Calu3 (cell line): Measurements from ENCODE around the gene SRPK2. TPM values are rescaled to one million over a fixed set of nuclear protein-coding genes. Genes with fewer than 3 reads are reported as not detected.

ENCODE experiments used
- BruUV-seq: library from RNA; stranded (reverse); fragments of 400-500 nt; replicated peaks from 2 replicates; lab custom pipeline; 2021; lab: Mats Ljungman, UMichigan
- CTCF ChIA-PET: fragments of 300-600 bp; sonication (Branson Sonifier 250); formaldehyde crosslinking; loops from one replicate; lab custom pipeline; 2022; ENCODE audit warnings: antibody characterized with exemption; lab: Charles Lee
- DNase-seq: peaks from one replicate; pipeline ENCODE4 v3.0.0; 2022
- H3K27ac Mint-ChIP-seq: one replicate; pipeline ENCODE4 v1.8.0; 2022; ENCODE audit warnings: mixed read lengths; ENCODE audit not compliant: unreplicated experiment
- H3K27me3 Mint-ChIP-seq: one replicate; pipeline ENCODE4 v1.8.0; 2022; ENCODE audit warnings: mixed read lengths; ENCODE audit not compliant: unreplicated experiment
- H3K36me3 Mint-ChIP-seq: one replicate; pipeline ENCODE4 v1.8.0; 2022; ENCODE audit warnings: mild to moderate bottlenecking, moderate library complexity, mixed read lengths; ENCODE audit not compliant: insufficient read depth, unreplicated experiment
- H3K4me1 Mint-ChIP-seq: one replicate; pipeline ENCODE4 v1.8.0; 2022; ENCODE audit warnings: mild to moderate bottlenecking, low read depth, mixed read lengths; ENCODE audit not compliant: unreplicated experiment
- H3K4me3 Mint-ChIP-seq: one replicate; pipeline ENCODE4 v1.8.0; 2022; ENCODE audit warnings: mild to moderate bottlenecking, low read depth, moderate library complexity, mixed read lengths; ENCODE audit not compliant: unreplicated experiment
- H3K9me3 Mint-ChIP-seq: one replicate; pipeline ENCODE4 v1.8.0; 2022; ENCODE audit warnings: low read depth, mixed read lengths; ENCODE audit not compliant: unreplicated experiment
- intact Hi-C: fragments of 100-400 bp; cut with micrococcal nuclease; formaldehyde crosslinking; loops from one replicate; pipeline ENCODE4 v1.10.0; 2022; ENCODE audit not compliant: unreplicated experiment
- total RNA-seq: library from RNA; stranded (reverse); gene quantifications from 2 replicates; pipeline ENCODE4 v1.2.3, GENCODE V29; 2022
- TF ChIP-seq, protein P1 (sequence below): fragments of 200-600 bp; IDR thresholded peaks from one replicate; pipeline ENCODE4 v1.8.0; 2022; ENCODE audit warnings: antibody characterized with exemption; ENCODE audit not compliant: unreplicated experiment

The SRPK2 gene
- total RNA-seq, 1 experiment from 2014 or later: 40.2 TPM

DNA sequence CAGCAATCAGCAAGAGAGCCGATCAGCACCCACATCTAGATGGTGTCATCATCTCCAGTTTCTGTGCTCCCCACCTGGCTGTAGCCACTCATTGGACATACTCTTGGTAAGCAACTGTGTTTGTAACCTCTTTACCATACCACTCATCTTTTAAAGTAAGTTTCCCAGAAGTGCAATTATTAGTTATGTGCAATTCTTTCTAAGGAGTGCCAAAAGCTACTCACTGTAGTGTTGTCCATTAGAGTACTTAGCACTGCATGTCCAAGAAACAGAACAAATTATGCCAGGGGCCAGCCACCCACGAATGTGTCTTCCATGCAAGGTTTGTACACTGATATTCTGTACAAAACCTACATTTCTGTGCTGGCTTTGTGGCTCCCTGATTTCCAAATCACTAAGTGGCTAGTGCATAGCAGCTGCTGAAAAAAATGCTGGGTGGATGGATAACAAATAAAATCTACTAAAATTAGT is 131.9 kb downstream of the SRPK2 start:
- Mint-ChIP-seq H3K4me3 (no peak overlapping the region), H3K27ac (no peak overlapping the region), H3K36me3 (no peaks in the 10 kb centered on the region), H3K9me3 (no peaks in the 10 kb centered on the region), H3K4me1 (peaks cover 27% of the 10 kb centered on the region), H3K27me3 (no peaks in the 10 kb centered on the region)
- TF ChIP-seq, protein P1, sequence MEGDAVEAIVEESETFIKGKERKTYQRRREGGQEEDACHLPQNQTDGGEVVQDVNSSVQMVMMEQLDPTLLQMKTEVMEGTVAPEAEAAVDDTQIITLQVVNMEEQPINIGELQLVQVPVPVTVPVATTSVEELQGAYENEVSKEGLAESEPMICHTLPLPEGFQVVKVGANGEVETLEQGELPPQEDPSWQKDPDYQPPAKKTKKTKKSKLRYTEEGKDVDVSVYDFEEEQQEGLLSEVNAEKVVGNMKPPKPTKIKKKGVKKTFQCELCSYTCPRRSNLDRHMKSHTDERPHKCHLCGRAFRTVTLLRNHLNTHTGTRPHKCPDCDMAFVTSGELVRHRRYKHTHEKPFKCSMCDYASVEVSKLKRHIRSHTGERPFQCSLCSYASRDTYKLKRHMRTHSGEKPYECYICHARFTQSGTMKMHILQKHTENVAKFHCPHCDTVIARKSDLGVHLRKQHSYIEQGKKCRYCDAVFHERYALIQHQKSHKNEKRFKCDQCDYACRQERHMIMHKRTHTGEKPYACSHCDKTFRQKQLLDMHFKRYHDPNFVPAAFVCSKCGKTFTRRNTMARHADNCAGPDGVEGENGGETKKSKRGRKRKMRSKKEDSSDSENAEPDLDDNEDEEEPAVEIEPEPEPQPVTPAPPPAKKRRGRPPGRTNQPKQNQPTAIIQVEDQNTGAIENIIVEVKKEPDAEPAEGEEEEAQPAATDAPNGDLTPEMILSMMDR: no peak
- DNase-seq: no peak
- intact Hi-C loops: no loop called here
- CTCF ChIA-PET: interaction anchor here (0.7 kb wide), 1 partner anchor 28 kb away, joined by 4 read pairs; no protein-coding TSS in a partner anchor
- BruUV-seq: no TSS peak

DNA sequence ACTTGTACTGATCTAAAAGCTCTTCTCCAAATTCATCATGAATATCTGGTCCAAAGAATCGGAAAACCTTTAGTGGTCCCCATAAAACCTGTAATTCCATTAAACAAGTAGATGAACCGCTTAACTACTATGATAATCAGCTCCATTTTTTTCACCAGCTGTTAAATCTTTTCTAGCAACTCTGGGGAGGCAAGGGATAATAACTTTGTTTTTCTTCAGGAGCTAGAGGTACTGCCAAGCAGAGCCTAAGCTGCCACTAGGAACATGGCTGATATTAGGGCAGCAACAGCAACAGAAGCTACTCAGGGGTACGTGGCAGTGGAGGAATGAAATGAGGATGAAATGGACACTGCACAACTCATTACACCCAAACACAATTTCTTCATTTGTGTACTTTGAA is 138.0 kb downstream of the SRPK2 start:
- H3K9me3 Mint-ChIP-seq: no peaks in the 10 kb centered on the region

DNA sequence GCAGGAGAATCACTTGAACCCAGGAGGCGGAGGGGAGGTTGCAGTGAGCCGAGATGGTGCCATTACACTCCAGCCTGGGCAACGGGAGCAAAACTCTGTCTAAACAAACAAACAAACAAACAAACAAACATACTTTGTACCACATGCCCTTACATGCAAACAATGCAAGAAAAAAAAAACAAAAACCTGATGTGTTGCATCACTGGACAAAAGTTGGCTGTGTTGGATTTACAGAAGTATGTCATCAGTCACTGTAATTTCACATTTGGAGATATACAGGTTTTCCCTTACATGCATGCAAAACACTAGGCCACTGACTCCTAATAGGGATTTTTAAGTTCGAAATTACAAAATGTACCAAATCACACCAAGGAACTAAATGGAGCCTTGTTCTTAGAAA is 138.5 kb downstream of the SRPK2 start:
- Mint-ChIP-seq H3K4me3 (no peak overlapping the region), H3K9me3 (no peaks in the 10 kb centered on the region), H3K36me3 (no peaks in the 10 kb centered on the region), H3K4me1 (peaks cover 5% of the 10 kb centered on the region), H3K27ac (no peak overlapping the region), H3K27me3 (no peaks in the 10 kb centered on the region)
- intact Hi-C loops: no loop called here
- CTCF ChIA-PET: interaction anchor here (1.0 kb wide), 1 partner anchor 15 kb away, joined by 3 read pairs; no protein-coding TSS in a partner anchor
- no peak for DNase-seq
- TF ChIP-seq, protein P1: no peak
- BruUV-seq: no TSS peak

More for the DNA sequence above, 138.0 kb downstream of the SRPK2 start:
- Mint-ChIP-seq H3K27me3 (no peaks in the 10 kb centered on the region), H3K4me3 (no peak overlapping the region), H3K27ac (no peak overlapping the region), H3K36me3 (no peaks in the 10 kb centered on the region), H3K4me1 (peaks cover 9% of the 10 kb centered on the region)
- intact Hi-C loops: no loop called here
- BruUV-seq: no TSS peak
- CTCF ChIA-PET: interaction anchor here (1.0 kb wide), 1 partner anchor 15 kb away, joined by 3 read pairs; no protein-coding TSS in a partner anchor
- DNase-seq: no peak
- TF ChIP-seq, protein P1: no peak

DNA sequence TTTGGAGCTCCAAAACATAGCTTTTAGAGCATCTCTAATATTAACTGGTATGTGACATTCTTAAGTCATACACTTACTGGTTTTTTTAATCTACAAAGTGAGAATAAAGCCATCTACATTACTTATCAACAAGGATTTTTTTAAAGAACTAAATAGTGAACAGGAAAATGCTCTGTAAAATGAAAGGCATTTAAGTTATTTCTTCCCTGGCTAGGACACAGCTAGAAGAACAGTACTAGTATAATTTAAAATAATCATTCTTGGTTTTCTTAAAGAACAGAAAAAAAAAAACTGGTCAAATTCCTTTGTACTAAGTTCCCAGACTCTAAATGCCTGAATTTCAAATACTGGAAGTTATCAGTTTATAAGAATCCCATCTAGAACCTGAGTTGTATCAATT is 139.5 kb downstream of the SRPK2 start:
- intact Hi-C loops: no loop called here
- no peaks in the 10 kb centered on the region for H3K27me3 Mint-ChIP-seq
- BruUV-seq: no TSS peak
- CTCF ChIA-PET: no interaction called here
- no peaks in the 10 kb centered on the region for H3K4me1 Mint-ChIP-seq
- no peaks in the 10 kb centered on the region for H3K9me3 Mint-ChIP-seq
- peaks cover 4% of the 10 kb centered on the region for H3K36me3 Mint-ChIP-seq
- H3K27ac Mint-ChIP-seq: no peak overlapping the region
- TF ChIP-seq, protein P1: no peak
- no peak for DNase-seq
- H3K4me3 Mint-ChIP-seq: no peak overlapping the region
